Dendritic cell treated with granulocyte-macrophage colony-stimulating factor and Interleukin-4, amounts not matched to agents 40 ng/mL and 50 ng/mL, for 4 days (primary cell): ENCODE measurements around the gene OR2B6.
"Not testable (repeated sequence)": the region's sequence is repeated elsewhere in the genome, so short reads cannot be mapped to it uniquely, and the experiment has no call there.

Source experiments
- H3K27ac Mint-ChIP-seq: one replicate; pipeline ENCODE4 v1.8.0; 2022; ENCODE audit warnings: mild to moderate bottlenecking, mixed read lengths
- H3K27me3 Mint-ChIP-seq: one replicate; pipeline ENCODE4 v1.8.0; 2022; ENCODE audit warnings: mild to moderate bottlenecking, mixed read lengths
- H3K36me3 Mint-ChIP-seq: one replicate; pipeline ENCODE4 v1.8.0; 2022; ENCODE audit warnings: low read depth, mixed read lengths
- H3K4me1 Mint-ChIP-seq: one replicate; pipeline ENCODE4 v1.8.0; 2022; ENCODE audit warnings: low read depth, mixed read lengths
- H3K4me3 Mint-ChIP-seq: one replicate; pipeline ENCODE4 v1.8.0; 2022; ENCODE audit warnings: mild to moderate bottlenecking, moderate library complexity, mixed read lengths
- H3K9me3 Mint-ChIP-seq: one replicate; pipeline ENCODE4 v1.8.0; 2022; ENCODE audit warnings: mixed read lengths
- intact Hi-C: fragments of 100-400 bp; cut with micrococcal nuclease; formaldehyde crosslinking; loops from one replicate; pipeline ENCODE4 v1.15.0; 2022

OR2B6 gene

DNA sequence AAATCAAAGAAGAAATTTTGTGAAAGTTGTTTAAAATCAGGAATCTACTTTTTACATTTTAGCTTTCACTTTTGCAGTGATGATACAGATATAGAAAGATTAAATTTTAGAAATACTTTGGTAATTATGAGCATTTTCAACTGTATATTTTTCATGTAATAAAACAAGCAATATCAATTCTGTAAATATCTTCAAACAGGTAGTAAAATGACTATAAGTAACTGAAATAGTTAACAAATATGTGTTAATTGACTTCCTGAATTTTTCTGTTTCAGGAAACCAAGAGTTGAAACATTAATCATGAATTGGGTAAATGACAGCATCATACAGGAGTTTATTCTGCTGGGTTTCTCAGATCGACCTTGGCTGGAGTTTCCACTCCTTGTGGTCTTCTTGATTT is at the start of gene OR2B6:
Gene OR2B6 (plus strand): TSS at position 301 of the 400 bp plus-strand sequence. CDS start 0 bp downstream, at position 301.
- H3K36me3 Mint-ChIP-seq: no peaks in the 10 kb centered on the region
- peaks cover 4% of the 10 kb centered on the region for H3K27me3 Mint-ChIP-seq
- intact Hi-C loops: no loop called here

DNA sequence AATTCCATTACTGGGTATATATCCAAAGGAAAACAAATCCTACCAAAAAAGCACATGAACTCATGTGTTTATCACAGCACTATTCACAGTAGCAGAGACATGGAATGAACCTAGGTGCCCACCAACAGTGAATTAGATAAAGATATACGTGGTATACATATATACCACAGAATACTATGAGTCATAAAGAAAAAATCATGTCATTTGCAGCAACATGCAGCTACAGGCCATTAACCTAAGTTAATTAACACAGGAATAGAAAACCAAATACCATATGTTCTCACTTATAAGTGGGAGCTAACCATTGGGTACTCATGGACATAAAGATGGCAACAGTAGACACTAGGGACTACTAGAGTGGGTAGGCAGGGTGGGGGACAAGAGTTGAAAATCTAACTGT is 49.0 kb upstream of the OR2B6 start:
- no peak overlapping the region for H3K4me3 Mint-ChIP-seq

More for the DNA sequence above, at the start of gene OR2B6:
- H3K4me3 Mint-ChIP-seq: no peak within 1 kb of the TSS
- no peaks in the 10 kb centered on the region for H3K4me1 Mint-ChIP-seq
- H3K27ac Mint-ChIP-seq: no peak within 1 kb of the TSS
- H3K9me3 Mint-ChIP-seq: no peaks in the 10 kb centered on the region

DNA sequence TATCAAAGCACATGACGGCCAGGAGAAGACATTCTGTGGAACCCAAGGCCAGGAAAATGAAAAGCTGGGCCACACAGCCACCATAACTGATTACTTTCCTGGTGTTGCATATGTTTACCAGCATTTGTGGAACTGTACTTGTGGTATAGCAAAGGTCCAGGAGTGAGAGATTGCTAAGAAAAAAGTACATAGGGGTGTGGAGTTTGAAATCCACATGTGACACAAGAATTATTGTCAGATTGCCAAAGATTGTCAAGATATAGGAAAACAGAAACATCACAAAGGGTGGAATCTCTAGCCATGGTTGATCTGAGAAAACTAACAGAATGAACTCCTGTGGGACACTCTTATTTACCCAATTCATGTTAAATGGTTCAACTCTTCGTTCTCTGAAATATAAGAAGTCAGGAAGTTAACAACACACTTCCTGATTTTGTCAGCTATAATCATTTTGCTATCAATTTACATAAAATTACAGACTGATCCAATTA is 45.0 kb upstream of the OR2B6 start, which contains the start of gene OR2B2:
Gene OR2B2 (minus strand): TSS at position 441 of the 491 bp plus-strand sequence. CDS start 77 bp downstream, at position 364.
- no peaks in the 10 kb centered on the region for H3K9me3 Mint-ChIP-seq
- intact Hi-C loops: no loop called here
- no peaks in the 10 kb centered on the region for H3K36me3 Mint-ChIP-seq
- H3K4me3 Mint-ChIP-seq: no peak within 1 kb of the TSS
- no peak within 1 kb of the TSS for H3K27ac Mint-ChIP-seq
- no peaks in the 10 kb centered on the region for H3K4me1 Mint-ChIP-seq
- H3K27me3 Mint-ChIP-seq: no peaks in the 10 kb centered on the region

More for the DNA sequence above, 49.0 kb upstream of the OR2B6 start:
- Mint-ChIP-seq H3K9me3 (no peaks in the 10 kb centered on the region), H3K4me1 (no peaks in the 10 kb centered on the region), H3K36me3 (no peaks in the 10 kb centered on the region), H3K27ac (no peak overlapping the region), H3K27me3 (peaks cover 6% of the 10 kb centered on the region)
- intact Hi-C loops: loop anchor here (10.0 kb wide), 4 partner anchors 223 to 447 kb away; no protein-coding TSS in a partner anchor

DNA sequence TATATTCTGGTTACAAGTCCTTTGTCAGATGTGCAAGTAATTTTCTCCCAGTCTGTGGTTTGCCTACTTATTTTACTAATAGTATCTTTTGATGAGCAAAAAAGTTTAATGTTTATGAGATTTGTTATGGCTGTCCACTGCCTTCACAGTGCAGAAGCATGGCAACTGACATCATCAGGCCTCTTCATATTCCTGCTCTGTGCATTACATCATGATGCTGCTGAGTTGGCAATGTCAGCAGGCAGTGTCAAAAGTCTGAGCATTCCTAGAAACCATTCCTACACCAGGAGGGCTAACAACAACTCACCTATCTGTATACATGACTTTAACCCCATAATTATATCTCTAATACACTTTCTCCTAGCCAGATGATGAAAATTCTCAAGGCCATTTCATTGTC is 34.1 kb upstream of the OR2B6 start:
- H3K4me1 Mint-ChIP-seq: no peaks in the 10 kb centered on the region
- intact Hi-C loops: no loop called here
- H3K9me3 Mint-ChIP-seq: no peaks in the 10 kb centered on the region
- peaks cover 7% of the 10 kb centered on the region for H3K27me3 Mint-ChIP-seq
- H3K36me3 Mint-ChIP-seq: no peaks in the 10 kb centered on the region
- H3K27ac Mint-ChIP-seq: no peak overlapping the region
- no peak overlapping the region for H3K4me3 Mint-ChIP-seq

DNA sequence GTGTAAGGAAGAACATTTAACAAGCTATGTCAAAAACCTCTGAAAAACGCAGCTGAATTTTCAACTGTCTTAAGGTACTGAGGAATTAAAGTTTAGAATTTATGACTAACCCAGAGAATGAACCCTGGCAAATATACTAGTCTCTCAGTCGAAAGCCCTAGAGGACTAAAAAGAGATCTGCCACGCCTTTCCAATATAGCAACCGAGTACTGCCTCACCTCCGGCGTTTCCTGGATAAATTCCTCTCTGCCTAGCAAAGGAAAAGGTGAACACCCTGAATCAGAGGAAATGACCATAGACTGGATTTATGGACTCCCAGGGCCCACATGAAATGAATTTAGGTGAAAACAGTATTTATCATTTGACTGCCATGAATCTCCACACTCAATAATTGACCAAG is 32.9 kb upstream of the OR2B6 start:
- Mint-ChIP-seq H3K27ac (no peak overlapping the region), H3K4me1 (no peaks in the 10 kb centered on the region)

DNA sequence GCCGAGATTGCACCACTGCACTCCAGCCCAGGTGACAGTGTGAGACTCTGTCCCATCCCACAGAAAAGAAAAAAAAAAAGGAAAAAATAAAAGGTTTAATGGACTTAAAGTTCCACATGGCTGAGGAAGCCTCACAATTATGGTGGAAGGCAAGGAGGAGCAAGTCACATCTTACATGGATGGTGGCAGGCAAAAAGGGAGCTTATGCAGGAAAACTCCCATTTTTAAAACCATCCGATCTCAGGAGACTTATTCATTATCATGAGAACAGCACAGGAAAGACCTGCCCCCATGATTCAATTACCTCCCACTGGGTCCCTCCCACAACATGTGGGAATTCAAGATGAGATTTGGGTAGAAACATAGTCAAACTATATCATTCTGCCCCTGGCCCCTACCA is 29.0 kb upstream of the OR2B6 start:
- intact Hi-C loops, H3K36me3 Mint-ChIP-seq, H3K4me3 Mint-ChIP-seq, H3K27me3 Mint-ChIP-seq, H3K27ac Mint-ChIP-seq, H3K4me1 Mint-ChIP-seq: not testable (repeated sequence)
- peaks cover 15% of the 10 kb centered on the region for H3K9me3 Mint-ChIP-seq

More for the DNA sequence above, 32.9 kb upstream of the OR2B6 start:
- Mint-ChIP-seq H3K27me3 (peaks cover 7% of the 10 kb centered on the region), H3K4me3 (no peak overlapping the region), H3K9me3 (no peaks in the 10 kb centered on the region), H3K36me3 (no peaks in the 10 kb centered on the region)
- intact Hi-C loops: no loop called here

DNA sequence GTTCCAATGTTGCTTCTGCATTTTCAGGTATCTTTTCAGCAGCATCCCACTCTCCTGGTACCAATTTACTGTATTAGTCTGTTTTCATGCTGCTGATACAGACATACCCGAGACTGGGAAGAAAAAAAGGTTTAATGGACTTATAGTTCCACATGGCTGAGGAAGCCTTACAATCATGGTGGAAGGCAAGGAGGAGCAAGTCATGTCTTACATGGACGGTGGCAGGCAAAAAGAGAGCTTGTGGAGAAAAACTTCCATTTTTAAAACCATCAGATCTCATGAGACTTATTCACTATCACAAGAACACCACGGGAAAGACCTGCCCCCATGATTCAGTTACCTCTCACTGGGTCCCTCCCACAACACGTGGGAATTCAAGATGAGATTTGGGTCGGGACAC is 27.1 kb upstream of the OR2B6 start:
- H3K4me1 Mint-ChIP-seq, intact Hi-C loops, H3K4me3 Mint-ChIP-seq: not testable (repeated sequence)

DNA sequence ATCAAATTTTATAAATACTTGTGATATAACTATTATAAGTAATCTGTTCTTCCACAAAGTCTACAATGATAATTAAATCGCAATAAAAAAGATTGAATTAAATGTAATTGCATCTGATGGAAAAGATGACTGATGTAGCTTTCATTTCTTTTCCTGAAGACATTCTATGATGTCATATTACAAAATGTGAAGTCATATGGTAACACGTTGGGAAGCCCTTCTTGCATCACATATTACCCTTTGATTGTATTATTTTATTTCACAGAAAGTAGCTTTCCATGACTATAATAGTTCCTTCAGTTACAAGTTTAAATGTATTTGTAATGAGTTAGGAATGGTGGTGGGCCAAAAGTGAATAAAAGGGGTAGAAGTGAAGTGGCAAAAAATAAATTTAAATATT is 25.8 kb upstream of the OR2B6 start:
- intact Hi-C loops: no loop called here
- Mint-ChIP-seq H3K36me3 (no peaks in the 10 kb centered on the region), H3K4me1 (no peaks in the 10 kb centered on the region), H3K4me3 (no peak overlapping the region), H3K27ac (no peak overlapping the region), H3K9me3 (peaks cover 15% of the 10 kb centered on the region), H3K27me3 (peaks cover 3% of the 10 kb centered on the region)

More for the DNA sequence above, 27.1 kb upstream of the OR2B6 start:
- not testable (repeated sequence) for H3K27me3 Mint-ChIP-seq, H3K27ac Mint-ChIP-seq, H3K36me3 Mint-ChIP-seq
- peaks cover 15% of the 10 kb centered on the region for H3K9me3 Mint-ChIP-seq

DNA sequence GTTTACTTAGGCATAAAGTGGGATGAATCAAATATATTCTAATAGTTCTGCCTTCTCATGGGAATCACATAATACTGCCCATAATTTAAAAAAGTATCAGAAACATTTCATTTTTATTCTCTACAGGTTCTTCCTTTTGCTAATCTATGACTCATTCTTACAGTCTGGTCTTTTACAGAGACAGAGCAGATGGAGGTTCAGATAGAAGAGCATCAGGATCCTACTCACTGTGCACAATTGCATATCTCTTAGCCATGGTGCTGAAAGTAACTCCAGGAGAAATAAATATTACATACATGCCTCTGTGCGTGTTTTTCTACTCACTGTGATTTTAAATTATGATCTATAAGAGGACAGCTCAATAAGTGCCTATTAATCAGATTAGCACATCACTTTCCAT is 16.3 kb upstream of the OR2B6 start:
- H3K9me3 Mint-ChIP-seq: peaks cover under 1% of the 10 kb centered on the region
- peaks cover 9% of the 10 kb centered on the region for H3K27me3 Mint-ChIP-seq
- no peaks in the 10 kb centered on the region for H3K4me1 Mint-ChIP-seq
- intact Hi-C loops: no loop called here
- H3K4me3 Mint-ChIP-seq: no peak overlapping the region
- H3K27ac Mint-ChIP-seq: no peak overlapping the region
- no peaks in the 10 kb centered on the region for H3K36me3 Mint-ChIP-seq

DNA sequence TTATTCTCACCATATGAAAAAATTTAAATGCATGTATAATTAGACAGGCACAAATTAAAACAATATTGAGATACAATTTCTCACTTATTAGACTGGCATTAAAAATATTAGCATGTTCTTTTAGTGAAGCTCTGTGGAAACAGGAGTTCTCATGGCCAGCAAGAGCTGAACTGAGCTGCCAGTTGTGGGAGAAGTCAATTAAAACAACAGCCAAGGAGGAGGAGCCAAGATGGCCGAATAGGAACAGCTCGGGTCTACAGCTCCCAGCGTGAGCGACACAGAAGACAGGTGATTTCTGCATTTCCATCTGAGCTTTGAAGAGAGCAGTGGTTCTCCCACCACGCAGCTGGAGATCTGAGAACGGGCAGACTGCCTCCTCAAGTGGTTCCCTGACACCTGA is 14.0 kb upstream of the OR2B6 start:
- H3K9me3 Mint-ChIP-seq: peaks cover 16% of the 10 kb centered on the region
- intact Hi-C loops, H3K27ac Mint-ChIP-seq, H3K4me3 Mint-ChIP-seq, H3K4me1 Mint-ChIP-seq, H3K36me3 Mint-ChIP-seq, H3K27me3 Mint-ChIP-seq: not testable (repeated sequence)

DNA sequence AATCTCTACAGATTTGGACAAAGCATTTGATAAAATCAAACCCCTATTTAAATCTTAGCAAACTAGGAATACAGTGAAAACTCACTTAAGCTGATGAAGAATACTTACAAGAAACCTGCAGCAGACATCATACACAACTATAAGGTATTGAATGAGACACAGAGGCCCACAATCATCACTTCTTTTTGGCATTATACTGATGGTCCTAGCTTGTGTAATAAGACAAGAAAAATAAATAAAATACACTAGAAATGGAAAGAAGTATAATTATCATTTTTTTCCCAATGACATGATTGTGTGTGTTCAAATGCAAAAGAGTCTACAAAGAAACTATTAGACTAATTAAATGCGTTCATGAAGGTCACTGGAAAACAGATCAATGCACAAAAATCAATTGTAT is 8.8 kb upstream of the OR2B6 start:
- no peaks in the 10 kb centered on the region for H3K4me1 Mint-ChIP-seq
- H3K9me3 Mint-ChIP-seq: peaks cover 16% of the 10 kb centered on the region
- H3K4me3 Mint-ChIP-seq: no peak overlapping the region
- H3K27me3 Mint-ChIP-seq: peaks cover 2% of the 10 kb centered on the region
- intact Hi-C loops: no loop called here
- no peak overlapping the region for H3K27ac Mint-ChIP-seq
- H3K36me3 Mint-ChIP-seq: no peaks in the 10 kb centered on the region

DNA sequence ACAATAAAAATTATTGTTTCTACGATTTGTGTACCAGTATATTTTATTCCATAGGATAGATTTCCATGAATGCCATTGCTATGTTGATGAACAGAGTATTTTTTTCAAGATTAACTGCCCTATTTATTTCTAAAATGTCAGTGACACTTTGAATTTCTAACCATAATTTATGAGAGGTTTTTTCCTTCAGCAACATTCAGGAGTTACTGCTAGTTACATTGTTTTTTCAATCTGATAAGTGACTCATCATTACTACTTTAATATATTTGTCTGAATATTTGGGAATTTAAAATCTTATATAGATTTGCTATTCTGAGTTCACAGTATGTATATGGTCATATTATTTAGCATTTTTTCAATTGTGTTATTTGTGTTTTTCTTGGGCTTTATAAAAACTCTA is 6.0 kb upstream of the OR2B6 start:
- no peaks in the 10 kb centered on the region for H3K36me3 Mint-ChIP-seq
- H3K27ac Mint-ChIP-seq: no peak overlapping the region
- H3K9me3 Mint-ChIP-seq: peaks cover 13% of the 10 kb centered on the region
- H3K4me3 Mint-ChIP-seq: no peak overlapping the region
- intact Hi-C loops: no loop called here
- peaks cover 4% of the 10 kb centered on the region for H3K27me3 Mint-ChIP-seq
- H3K4me1 Mint-ChIP-seq: no peaks in the 10 kb centered on the region

DNA sequence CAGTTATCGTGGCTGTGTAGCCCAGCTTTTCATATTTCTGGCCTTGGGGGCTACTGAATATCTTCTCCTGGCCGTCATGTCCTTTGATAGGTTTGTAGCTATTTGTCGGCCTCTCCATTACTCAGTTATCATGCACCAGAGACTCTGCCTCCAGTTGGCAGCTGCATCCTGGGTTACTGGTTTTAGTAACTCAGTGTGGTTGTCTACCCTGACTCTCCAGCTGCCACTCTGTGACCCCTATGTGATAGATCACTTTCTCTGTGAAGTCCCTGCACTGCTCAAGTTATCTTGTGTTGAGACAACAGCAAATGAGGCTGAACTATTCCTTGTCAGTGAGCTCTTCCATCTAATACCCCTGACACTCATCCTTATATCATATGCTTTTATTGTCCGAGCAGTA is 475 bp downstream of the OR2B6 start:
- H3K4me1 Mint-ChIP-seq: no peaks in the 10 kb centered on the region
- H3K4me3 Mint-ChIP-seq: no peak overlapping the region
- intact Hi-C loops: no loop called here
- no peak overlapping the region for H3K27ac Mint-ChIP-seq
- no peaks in the 10 kb centered on the region for H3K36me3 Mint-ChIP-seq
- peaks cover 4% of the 10 kb centered on the region for H3K27me3 Mint-ChIP-seq
- no peaks in the 10 kb centered on the region for H3K9me3 Mint-ChIP-seq

DNA sequence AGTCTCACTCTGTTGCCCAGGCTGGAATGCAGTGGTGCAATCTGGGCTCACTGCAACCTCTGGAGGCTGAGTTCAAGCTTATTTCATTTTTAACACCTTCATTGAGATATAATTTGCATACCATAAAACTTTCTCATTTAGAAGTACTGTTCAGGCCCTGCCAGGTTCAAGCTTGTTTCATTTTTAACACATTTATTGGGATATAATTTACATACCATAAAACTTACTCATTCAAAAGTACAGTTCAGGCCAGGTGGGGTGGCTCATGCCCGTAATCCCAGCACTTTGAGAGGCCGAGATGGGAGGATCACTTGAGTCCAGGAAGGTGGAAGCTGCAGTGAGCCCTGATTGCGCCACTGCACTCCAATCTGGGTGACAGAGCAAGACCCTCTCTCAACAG is 5.5 kb downstream of the OR2B6 start:
- no peaks in the 10 kb centered on the region for H3K4me1 Mint-ChIP-seq
- intact Hi-C loops: no loop called here
- H3K9me3 Mint-ChIP-seq: peaks cover 22% of the 10 kb centered on the region
- H3K27ac Mint-ChIP-seq: no peak overlapping the region
- no peaks in the 10 kb centered on the region for H3K36me3 Mint-ChIP-seq
- H3K27me3 Mint-ChIP-seq: no peaks in the 10 kb centered on the region
- H3K4me3 Mint-ChIP-seq: no peak overlapping the region

DNA sequence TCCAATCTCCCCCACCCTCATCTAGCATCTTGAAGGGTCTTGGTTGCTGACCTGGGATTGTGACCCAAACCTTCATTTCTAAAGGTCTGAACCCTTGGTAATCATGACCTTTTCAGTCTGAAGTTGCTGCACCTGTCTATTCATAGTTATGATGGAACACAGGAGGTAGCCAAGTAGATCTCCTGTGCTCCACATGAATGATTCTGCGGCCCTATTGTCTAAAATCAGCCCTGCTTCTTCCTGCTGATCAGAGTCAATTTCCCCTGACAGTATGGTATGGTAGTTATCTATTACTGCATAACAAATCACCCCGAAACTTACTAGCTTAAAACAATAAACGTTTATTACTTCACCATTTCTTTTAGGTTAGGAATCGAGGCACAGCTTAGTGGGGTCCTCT is 9.0 kb downstream of the OR2B6 start:
- no peaks in the 10 kb centered on the region for H3K36me3 Mint-ChIP-seq
- no peaks in the 10 kb centered on the region for H3K27me3 Mint-ChIP-seq
- no peak overlapping the region for H3K27ac Mint-ChIP-seq

More for the DNA sequence above, 9.0 kb downstream of the OR2B6 start:
- Mint-ChIP-seq H3K9me3 (peaks cover 27% of the 10 kb centered on the region), H3K4me3 (no peak overlapping the region), H3K4me1 (no peaks in the 10 kb centered on the region)
- intact Hi-C loops: no loop called here
